Retinal pigment epithelial cell (primary cell): ENCODE results near the gene ZDHHC11.

Experiments used
- DNase-seq: peaks from one replicate; pipeline ENCODE4 v3.0.0-alpha.2; 2010; ENCODE audit warnings: low read depth
- H3K4me3 ChIP-seq: 2 replicates; pipeline ENCODE4 v1.5.1; 2011; ENCODE audit warnings: mild to moderate bottlenecking, low read length, control low read depth, moderate library complexity
- TF ChIP-seq, protein P1 (sequence below): conservative IDR thresholded peaks from 2 replicates; pipeline ENCODE4 v1.5.1; 2011; ENCODE audit warnings: low read depth, low read length, control low read depth, inconsistent platforms

The ZDHHC11 gene

DNA sequence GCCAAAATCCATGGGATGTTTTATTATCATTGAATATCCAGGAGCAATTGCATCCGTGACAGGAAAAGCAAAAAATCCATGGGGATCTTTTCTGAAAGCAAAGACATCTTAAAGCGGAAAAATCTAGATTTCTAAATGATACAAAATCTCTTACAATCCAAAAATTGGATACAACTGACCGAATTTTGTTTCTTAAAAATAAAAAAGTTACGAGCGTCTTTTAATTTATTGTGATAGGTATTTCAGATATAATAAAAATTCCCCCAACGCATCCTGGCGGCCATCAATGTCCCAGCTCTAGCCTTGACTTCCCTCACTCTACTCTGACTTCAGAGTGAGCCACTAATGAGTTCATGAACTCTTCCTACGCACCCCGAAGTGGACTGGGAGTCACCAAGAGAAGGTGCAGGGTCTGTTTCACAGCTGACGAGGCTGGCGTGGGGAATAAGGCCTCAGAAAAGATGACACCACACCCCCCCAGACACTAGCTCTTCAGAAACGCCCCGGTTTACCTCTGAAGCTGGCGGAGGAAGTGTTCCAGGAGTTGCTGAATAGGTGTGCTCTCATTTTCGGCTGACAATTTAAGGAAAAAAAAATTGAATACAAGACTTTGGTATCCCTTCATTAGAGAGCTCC is 38.4 kb upstream of the ZDHHC11 start:
- H3K4me3 ChIP-seq, result no peak overlapping the region
- no peak for DNase-seq
- TF ChIP-seq, protein P1, sequence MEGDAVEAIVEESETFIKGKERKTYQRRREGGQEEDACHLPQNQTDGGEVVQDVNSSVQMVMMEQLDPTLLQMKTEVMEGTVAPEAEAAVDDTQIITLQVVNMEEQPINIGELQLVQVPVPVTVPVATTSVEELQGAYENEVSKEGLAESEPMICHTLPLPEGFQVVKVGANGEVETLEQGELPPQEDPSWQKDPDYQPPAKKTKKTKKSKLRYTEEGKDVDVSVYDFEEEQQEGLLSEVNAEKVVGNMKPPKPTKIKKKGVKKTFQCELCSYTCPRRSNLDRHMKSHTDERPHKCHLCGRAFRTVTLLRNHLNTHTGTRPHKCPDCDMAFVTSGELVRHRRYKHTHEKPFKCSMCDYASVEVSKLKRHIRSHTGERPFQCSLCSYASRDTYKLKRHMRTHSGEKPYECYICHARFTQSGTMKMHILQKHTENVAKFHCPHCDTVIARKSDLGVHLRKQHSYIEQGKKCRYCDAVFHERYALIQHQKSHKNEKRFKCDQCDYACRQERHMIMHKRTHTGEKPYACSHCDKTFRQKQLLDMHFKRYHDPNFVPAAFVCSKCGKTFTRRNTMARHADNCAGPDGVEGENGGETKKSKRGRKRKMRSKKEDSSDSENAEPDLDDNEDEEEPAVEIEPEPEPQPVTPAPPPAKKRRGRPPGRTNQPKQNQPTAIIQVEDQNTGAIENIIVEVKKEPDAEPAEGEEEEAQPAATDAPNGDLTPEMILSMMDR, result no peak

DNA sequence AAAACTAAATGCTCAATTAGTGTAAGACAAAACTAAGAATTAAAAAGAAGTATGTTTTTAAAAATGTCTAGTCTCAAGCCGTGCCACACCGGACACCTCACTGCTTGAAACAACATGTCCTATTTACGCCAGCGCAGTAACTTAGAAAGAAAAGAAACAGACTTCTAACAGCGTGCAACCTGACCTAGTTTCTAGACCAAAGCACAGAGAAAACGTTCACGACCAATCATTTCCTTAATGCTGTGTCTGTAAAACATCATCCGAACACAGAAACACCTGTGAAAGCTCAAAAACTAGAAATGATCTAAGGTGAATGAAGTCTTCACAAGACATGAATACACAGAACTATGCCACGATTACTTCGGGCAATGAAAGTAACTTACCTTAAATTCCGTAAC is 37.9 kb upstream of the ZDHHC11 start:
- H3K4me3 ChIP-seq, result no peak overlapping the region
- TF ChIP-seq, protein P1, result no peak
- no peak for DNase-seq

DNA sequence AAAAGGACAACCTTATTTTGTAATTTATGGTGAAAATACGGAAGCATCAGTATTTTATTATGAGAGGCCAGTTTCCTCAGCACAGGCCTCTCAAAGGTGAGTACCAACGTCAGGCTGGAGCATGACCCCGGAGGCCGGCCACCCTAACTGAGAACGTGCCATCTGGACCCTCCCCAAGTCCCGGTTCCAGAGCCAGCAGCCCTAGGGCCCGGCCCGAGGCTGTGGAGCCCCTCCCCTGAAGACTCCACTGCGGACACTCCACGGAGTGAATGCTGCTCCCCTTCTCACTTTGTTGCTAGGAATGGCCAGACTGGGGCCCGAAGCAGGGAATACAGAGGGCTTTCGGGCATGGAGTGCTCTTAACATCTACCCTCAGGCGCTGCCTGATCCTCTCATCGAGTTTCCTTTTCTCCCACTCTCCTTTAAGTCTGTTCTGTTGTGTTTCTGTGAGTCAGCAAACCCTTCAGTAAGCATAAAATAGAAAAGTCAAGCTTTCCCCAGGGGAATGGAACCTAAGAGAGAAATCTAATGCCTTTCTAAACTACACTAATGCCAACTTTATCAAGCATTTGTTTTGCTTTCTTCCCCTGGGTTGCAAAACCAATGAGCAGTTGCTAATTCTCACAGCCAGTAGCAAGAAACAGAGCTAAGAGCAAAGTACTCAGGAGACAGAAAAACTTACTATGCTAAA is 37.3 kb upstream of the ZDHHC11 start:
- TF ChIP-seq, protein P1, result no peak
- DNase-seq, result no peak
- no peak overlapping the region for H3K4me3 ChIP-seq

DNA sequence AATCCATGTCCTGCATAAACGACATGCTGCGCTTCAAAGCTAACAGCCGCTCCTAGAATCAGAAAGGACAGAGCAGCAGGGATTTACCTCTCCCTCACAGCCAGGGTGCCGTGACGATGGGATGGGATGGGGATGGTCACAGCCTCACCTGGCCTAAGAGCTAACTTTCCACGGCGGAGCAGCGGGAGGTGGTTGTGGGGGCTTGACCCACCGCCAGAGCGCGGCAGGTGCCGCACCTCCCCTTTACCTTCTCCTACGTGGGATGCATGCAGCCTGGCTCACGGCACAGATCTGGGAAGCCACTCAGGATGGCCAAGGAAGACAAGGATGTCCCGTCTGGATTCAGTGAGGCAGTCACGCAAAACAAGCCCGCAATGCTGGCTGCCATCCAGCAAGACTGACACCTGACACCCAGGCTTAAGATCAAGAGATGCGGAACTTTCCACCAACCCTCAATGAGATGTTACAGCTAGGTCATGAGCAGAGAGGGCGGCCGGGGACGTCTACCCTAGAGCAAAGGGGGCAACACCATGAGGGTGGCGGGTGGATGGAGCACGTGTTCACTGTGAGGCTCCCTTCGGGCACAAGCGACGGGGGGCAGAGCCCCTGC is 36.0 kb upstream of the ZDHHC11 start:
- TF ChIP-seq, protein P1, result no peak
- DNase-seq, result no peak
- no peak overlapping the region for H3K4me3 ChIP-seq

DNA sequence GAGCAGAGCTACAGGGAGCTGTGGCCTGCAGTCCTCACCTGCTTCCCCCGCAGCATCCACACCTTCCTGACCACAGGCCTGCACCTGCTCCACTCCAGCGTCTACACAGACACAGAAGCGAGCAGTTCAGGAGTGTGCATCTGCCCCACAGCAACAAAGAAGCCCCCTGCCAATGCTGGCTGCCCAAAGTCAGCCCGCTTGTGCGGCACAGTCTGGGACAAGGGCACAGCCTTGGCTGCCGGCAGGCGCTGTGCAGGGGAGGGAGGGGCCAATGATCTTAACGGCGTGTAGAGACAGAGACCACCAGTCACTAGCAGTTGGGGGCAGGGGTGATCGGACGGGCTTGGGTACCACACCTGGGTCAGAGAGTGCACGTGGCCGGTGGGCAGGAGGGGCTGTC is 35.2 kb upstream of the ZDHHC11 start:
- TF ChIP-seq, protein P1, result no peak
- no peak for DNase-seq
- no peak overlapping the region for H3K4me3 ChIP-seq

DNA sequence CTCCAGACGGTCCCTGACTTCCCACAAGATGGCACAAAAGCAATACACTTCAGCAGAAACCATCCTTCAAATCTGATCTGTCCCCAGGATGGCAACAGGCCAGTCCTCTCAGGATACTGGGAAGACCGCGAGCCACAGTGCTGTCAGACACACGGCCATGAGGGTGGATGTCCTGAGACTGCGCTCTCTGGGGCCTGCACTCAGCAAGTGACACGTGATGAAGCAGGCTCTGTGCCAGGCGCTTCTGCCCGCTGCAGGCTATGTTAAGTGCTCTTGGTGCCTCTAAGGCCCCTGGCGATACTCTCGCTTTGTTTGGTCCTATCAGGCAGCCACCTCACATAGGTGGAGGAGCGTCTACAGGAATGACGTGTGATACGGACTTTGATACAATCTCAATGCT is 34.7 kb upstream of the ZDHHC11 start:
- no peak for DNase-seq
- H3K4me3 ChIP-seq, result no peak overlapping the region
- TF ChIP-seq, protein P1, result no peak

DNA sequence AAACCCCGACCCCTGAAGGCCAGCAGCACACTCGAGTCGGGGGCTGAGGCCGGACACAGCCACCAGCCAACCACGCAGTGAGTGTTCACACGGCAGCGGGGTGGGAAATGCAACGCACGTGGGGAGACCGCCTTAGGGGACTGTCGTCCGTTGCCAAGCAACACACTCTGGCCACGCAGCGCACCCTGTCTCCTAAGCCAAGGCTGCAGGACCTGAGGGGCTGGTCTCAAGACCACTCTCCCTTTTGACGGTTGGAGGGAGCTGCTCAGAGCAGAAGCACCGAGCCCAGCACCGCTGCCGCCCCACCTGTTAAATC is 34.3 kb upstream of the ZDHHC11 start:
- H3K4me3 ChIP-seq, result no peak overlapping the region
- DNase-seq, result no peak
- TF ChIP-seq, protein P1, result no peak
